GM21528 (cell line): ENCODE data around the gene NR4A1.

ENCODE experiments used
- ATAC-seq: cut with Tn5 transposase; IDR thresholded peaks from one replicate; pipeline ENCODE4 v1.9.1; 2021; ENCODE audit warnings: mild to moderate bottlenecking, moderate library complexity; ENCODE audit not compliant: unreplicated experiment, low FRiP score

The NR4A1 gene

GRCh38 chr12:52038447-52038846 lies 12.8 kb upstream of the NR4A1 start:
- ATAC-seq: no peak

GRCh38 chr12:52041035-52041434 lies 10.2 kb upstream of the NR4A1 start:
- no peak for ATAC-seq

GRCh38 chr12:52041695-52042123 lies 9.5 kb upstream of the NR4A1 start:
- no peak for ATAC-seq

- ATAC-seq: no peak
Measured at GRCh38 chr12:52042706-52043385, 8.4 kb upstream of the NR4A1 start.

- ATAC-seq: no peak
Measured at GRCh38 chr12:52043386-52044212, 7.6 kb upstream of the NR4A1 start.

- ATAC-seq: no peak
Measured at GRCh38 chr12:52044292-52044983, 6.8 kb upstream of the NR4A1 start.

GRCh38 chr12:52045794-52046199 lies 5.4 kb upstream of the NR4A1 start:
- no peak for ATAC-seq

- no peak for ATAC-seq
Measured at GRCh38 chr12:52046859-52047258, 4.4 kb upstream of the NR4A1 start.

GRCh38 chr12:52049286-52049685 lies 2.0 kb upstream of the NR4A1 start:
- no peak for ATAC-seq

GRCh38 chr12:52049688-52050087 lies 1.6 kb upstream of the NR4A1 start:
- ATAC-seq: no peak

- no peak for ATAC-seq
Measured at GRCh38 chr12:52050116-52050757, 1.0 kb upstream of the NR4A1 start.

- ATAC-seq: no peak
Measured at GRCh38 chr12:52052468-52053186, 1.4 kb downstream of the NR4A1 start.

- ATAC-seq: no peak
Measured at GRCh38 chr12:52053536-52054209, 2.4 kb downstream of the NR4A1 start.

- ATAC-seq: no peak
Measured at GRCh38 chr12:52054231-52054832, 3.1 kb downstream of the NR4A1 start.

GRCh38 chr12:52054833-52055730 lies 3.8 kb downstream of the NR4A1 start:
- no peak for ATAC-seq

GRCh38 chr12:52055731-52056711 lies 4.8 kb downstream of the NR4A1 start:
- ATAC-seq: no peak
